HCT116 (cell line): ENCODE measurements around the gene VTI1B.

ENCODE experiments used
- CEBPB ChIP-seq: IDR thresholded peaks from 2 replicates; pipeline ENCODE4 v1.6.1; 2012; ENCODE audit warnings: low read depth
- TF ChIP-seq, protein P1 (sequence below), 3 experiments: fragments of 200-600 bp in 1 of 3; sonication (generic) in 1 of 3; IDR thresholded peaks in 2 of 3; conservative IDR thresholded peaks in 1 of 3; 2 replicates each; pipeline ENCODE4 v1.5.1; 2012 to 2017; ENCODE audit warnings: low read depth in 2 of 3, low read length in 2 of 3, antibody characterized with exemption in 1 of 3, borderline replicate concordance in 1 of 3, control low read depth in 1 of 3, mild to moderate bottlenecking in 1 of 3, mixed read lengths in 1 of 3, mixed run types in 1 of 3, moderate library complexity in 1 of 3; ENCODE audit not compliant: insufficient read depth in 1 of 3

DNA sequence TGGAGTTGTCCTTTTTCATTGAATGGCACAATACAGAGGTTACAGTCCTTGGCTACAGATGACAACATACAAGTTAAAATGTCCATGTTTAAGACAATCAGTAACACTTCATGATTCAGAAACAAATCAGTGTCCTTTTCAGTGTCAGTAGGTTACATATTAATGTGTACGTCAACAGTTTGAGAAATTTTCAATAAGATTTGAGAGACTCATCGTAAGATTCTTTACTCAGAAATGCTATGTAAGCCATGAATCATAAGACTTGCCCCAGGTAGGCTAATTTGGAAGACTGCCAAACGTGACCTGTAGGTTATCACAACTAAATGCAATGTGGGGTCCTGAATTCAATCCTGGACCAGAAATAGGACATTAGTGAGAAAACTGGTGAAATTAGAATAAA is 30.8 kb upstream of the VTI1B start:
- no peak for TF ChIP-seq CEBPB
- TF ChIP-seq, protein P1, sequence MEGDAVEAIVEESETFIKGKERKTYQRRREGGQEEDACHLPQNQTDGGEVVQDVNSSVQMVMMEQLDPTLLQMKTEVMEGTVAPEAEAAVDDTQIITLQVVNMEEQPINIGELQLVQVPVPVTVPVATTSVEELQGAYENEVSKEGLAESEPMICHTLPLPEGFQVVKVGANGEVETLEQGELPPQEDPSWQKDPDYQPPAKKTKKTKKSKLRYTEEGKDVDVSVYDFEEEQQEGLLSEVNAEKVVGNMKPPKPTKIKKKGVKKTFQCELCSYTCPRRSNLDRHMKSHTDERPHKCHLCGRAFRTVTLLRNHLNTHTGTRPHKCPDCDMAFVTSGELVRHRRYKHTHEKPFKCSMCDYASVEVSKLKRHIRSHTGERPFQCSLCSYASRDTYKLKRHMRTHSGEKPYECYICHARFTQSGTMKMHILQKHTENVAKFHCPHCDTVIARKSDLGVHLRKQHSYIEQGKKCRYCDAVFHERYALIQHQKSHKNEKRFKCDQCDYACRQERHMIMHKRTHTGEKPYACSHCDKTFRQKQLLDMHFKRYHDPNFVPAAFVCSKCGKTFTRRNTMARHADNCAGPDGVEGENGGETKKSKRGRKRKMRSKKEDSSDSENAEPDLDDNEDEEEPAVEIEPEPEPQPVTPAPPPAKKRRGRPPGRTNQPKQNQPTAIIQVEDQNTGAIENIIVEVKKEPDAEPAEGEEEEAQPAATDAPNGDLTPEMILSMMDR (IDR thresholded peaks at IDR 0.05 in 2 of 3, conservative IDR thresholded peaks at IDR 0.05 in 1 of 3; ENCODE audit: borderline replicate concordance in 1 of 3, insufficient read depth in 1 of 3, low read depth in 2 of 3, low read length in 2 of 3), result no peak
